K562 treated with DMSO at 1 percent for 12 hours (cell line): ENCODE results near the gene MCM9. TPM values are rescaled to one million over a fixed set of nuclear protein-coding genes. Genes with fewer than 3 reads are reported as not detected.

Experiments used
- total RNA-seq: library from RNA; unstranded; fragments of 300-600 nt; gene quantifications from 2 replicates; pipeline ENCODE4 v1.2.3, GENCODE V29; 2022; ENCODE audit not compliant: insufficient read depth

MCM9 gene
- 4.0 and 9.4 TPM in 2 replicates for total RNA-seq

DNA sequence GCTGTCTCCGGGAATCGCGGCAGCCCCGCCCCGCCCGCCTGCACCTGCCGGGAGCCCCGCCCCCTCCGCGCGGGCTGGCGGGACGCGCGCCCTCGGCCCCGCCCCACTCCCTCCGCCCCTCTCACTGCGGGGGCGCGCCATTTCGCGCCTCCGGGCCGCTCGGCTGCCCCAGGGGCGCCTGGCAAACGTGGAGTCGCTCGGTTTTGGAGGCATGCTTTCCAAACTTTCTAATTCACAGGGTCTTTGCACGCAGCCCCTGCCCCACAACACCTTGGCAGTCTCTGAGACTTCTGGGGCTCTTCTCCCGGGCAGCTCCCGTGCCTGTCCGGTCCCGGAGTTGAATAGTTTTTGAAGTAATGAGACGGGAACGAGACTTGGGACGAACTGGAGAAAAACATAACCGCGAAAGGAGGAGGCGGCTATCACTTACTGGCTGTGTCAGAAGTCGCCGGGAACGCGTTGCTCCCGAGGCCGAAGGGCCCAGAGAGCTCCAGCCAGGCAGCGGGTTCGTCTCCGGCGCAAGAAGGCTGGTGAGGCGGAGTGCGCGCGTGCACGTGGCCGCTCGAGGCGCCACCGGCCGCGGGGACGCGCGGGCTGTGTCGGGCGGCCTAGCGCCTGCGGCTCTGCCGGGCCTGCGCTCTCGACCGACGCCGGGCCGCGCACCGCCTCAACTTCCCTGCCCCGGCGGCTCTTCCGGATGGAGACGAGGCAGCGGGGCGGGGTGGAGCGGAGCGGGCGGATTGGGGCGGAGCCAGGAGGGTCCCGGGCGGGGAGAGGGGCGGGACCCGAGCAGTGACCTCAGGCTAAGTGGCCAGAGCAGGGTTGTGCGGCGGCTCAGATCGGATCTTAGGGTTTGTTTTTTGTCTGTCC, at the start of gene MCM9:
TSS of gene MCM9 (minus strand) at position 699 of the 870 bp plus-strand sequence. CDS start 3,436 bp downstream, outside the sequence.

GRCh38 chr6:118893807-118894424, 41.0 kb downstream of the MCM9 start, which contains the start of gene ASF1A:
Gene ASF1A, plus strand, starts transcription at chr6:118894152. Its CDS starts 262 bp downstream, at chr6:118894414.

Other genes starting within 250 kb of the MCM9 start
- gene ASF1A, start 41.0 kb downstream of the MCM9 start, total RNA-seq = 9.0 and 16.4 TPM in 2 replicates
- gene FAM184A, start 143.5 kb upstream of the MCM9 start, total RNA-seq = 5.5 and 14.1 TPM in 2 replicates